T-helper 17 cell (primary cell): ENCODE data around the gene UQCC2. TPM values are rescaled to one million over a fixed set of nuclear protein-coding genes. Genes with fewer than 3 reads are reported as not detected.
A peak's percentile ranks its signal among the peaks of the same experiment; 100 is the strongest.

Source experiments
- ATAC-seq: fragments of 150-1000 bp; cut with Tn5 transposase; 2 replicates; pipeline ENCODE4 v1.10.0; 2021; ENCODE audit warnings: mild to moderate bottlenecking, moderate library complexity
- DNase-seq, 3 donors: peaks; one replicate each; pipeline versions ENCODE4 v3.0.0 to v3.0.0-alpha.2; 2020 to 2021
- H3K9me3 ChIP-seq: one replicate; pipeline ENCODE4 v1.7.0; 2013; ENCODE audit warnings: low read length, mild to moderate bottlenecking; ENCODE audit not compliant: control insufficient read depth, poor library complexity, severe bottlenecking
- H3K27ac Mint-ChIP-seq: one replicate; pipeline ENCODE4 v1.8.0; 2022; ENCODE audit warnings: mild to moderate bottlenecking, moderate library complexity, mixed read lengths
- H3K27me3 Mint-ChIP-seq: one replicate; pipeline ENCODE4 v1.8.0; 2022; ENCODE audit warnings: mixed read lengths
- H3K36me3 Mint-ChIP-seq: one replicate; pipeline ENCODE4 v1.8.0; 2022; ENCODE audit warnings: low read depth, mixed read lengths
- H3K4me1 Mint-ChIP-seq: one replicate; pipeline ENCODE4 v1.8.0; 2022; ENCODE audit warnings: mild to moderate bottlenecking, mixed read lengths
- H3K4me3 Mint-ChIP-seq: one replicate; pipeline ENCODE4 v1.8.0; 2022; ENCODE audit warnings: mild to moderate bottlenecking, moderate library complexity, mixed read lengths
- total RNA-seq, 4 donors: library from RNA in 2 of 4; stranded (reverse) in 2 of 4; gene quantifications; one replicate each; pipeline ENCODE4 v1.2.3 and lab custom pipeline; 2022 to 2026

The UQCC2 gene
- total RNA-seq, 2 donors from 2014 or later: 17.3 to 19.8 TPM

GRCh38 chr6:33716890-33717632 is 5.6 kb upstream of the UQCC2 start:
- no peak for ATAC-seq
- H3K4me3 Mint-ChIP-seq: no peak overlapping the region

GRCh38 chr6:33716379-33716778 is 4.9 kb upstream of the UQCC2 start:
- Mint-ChIP-seq H3K36me3 (no peaks in the 10 kb centered on the region), H3K27me3 (peaks cover 9% of the 10 kb centered on the region)

More at GRCh38 chr6:33716890-33717632, 5.6 kb upstream of the UQCC2 start:
- no peak for DNase-seq
- Mint-ChIP-seq H3K27me3 (peaks cover 16% of the 10 kb centered on the region), H3K36me3 (no peaks in the 10 kb centered on the region), H3K4me1 (peaks cover under 1% of the 10 kb centered on the region), H3K27ac (no peak overlapping the region)
- H3K9me3 ChIP-seq: no peaks in the 10 kb centered on the region

GRCh38 chr6:33714385-33715040 is 3.0 kb upstream of the UQCC2 start:
- H3K4me1 Mint-ChIP-seq: peaks cover 20% of the 10 kb centered on the region
- ATAC-seq (no peak), DNase-seq (no peak)
- H3K27ac Mint-ChIP-seq: no peak overlapping the region
- no peaks in the 10 kb centered on the region for H3K9me3 ChIP-seq
- H3K36me3 Mint-ChIP-seq: peaks cover 3% of the 10 kb centered on the region
- H3K27me3 Mint-ChIP-seq: no peaks in the 10 kb centered on the region
- no peak overlapping the region for H3K4me3 Mint-ChIP-seq

More at GRCh38 chr6:33716379-33716778, 4.9 kb upstream of the UQCC2 start:
- no peak overlapping the region for H3K27ac Mint-ChIP-seq
- H3K4me1 Mint-ChIP-seq: peaks cover 5% of the 10 kb centered on the region
- no peaks in the 10 kb centered on the region for H3K9me3 ChIP-seq
- no peak overlapping the region for H3K4me3 Mint-ChIP-seq
- ATAC-seq (no peak), DNase-seq (no peak)

GRCh38 chr6:33713786-33714185 is 2.3 kb upstream of the UQCC2 start:
- peaks cover 23% of the 10 kb centered on the region for H3K4me1 Mint-ChIP-seq
- ATAC-seq: no peak
- no peak overlapping the region for H3K4me3 Mint-ChIP-seq
- H3K27me3 Mint-ChIP-seq: no peaks in the 10 kb centered on the region
- no peak overlapping the region for H3K27ac Mint-ChIP-seq
- H3K36me3 Mint-ChIP-seq: peaks cover 6% of the 10 kb centered on the region
- no peaks in the 10 kb centered on the region for H3K9me3 ChIP-seq
- DNase-seq: no peak

GRCh38 chr6:33712914-33713313 is 1.4 kb upstream of the UQCC2 start:
- Mint-ChIP-seq H3K27me3 (no peaks in the 10 kb centered on the region), H3K36me3 (peaks cover 6% of the 10 kb centered on the region), H3K27ac (no peak overlapping the region), H3K4me1 (peaks cover 26% of the 10 kb centered on the region), H3K4me3 (no peak overlapping the region)
- no peaks in the 10 kb centered on the region for H3K9me3 ChIP-seq
- DNase-seq (no peak), ATAC-seq (no peak)

- H3K36me3 Mint-ChIP-seq: peaks cover 6% of the 10 kb centered on the region
- H3K4me3 Mint-ChIP-seq: peak overlapping the region; percentile 98
- H3K27ac Mint-ChIP-seq: peak overlapping the region; percentile 98
- no peaks in the 10 kb centered on the region for H3K27me3 Mint-ChIP-seq
- ATAC-seq (no peak), DNase-seq (no peak)
- peaks cover 30% of the 10 kb centered on the region for H3K4me1 Mint-ChIP-seq
- H3K9me3 ChIP-seq: no peaks in the 10 kb centered on the region
Measured at GRCh38 chr6:33710296-33711121, 991 bp downstream of the UQCC2 start.

- H3K27ac Mint-ChIP-seq: no peak overlapping the region
- DNase-seq (no peak), ATAC-seq (no peak)
- H3K27me3 Mint-ChIP-seq: no peaks in the 10 kb centered on the region
- H3K4me3 Mint-ChIP-seq: peak overlapping the region; percentile 77
- no peaks in the 10 kb centered on the region for H3K9me3 ChIP-seq
- H3K4me1 Mint-ChIP-seq: peaks cover 30% of the 10 kb centered on the region
- H3K36me3 Mint-ChIP-seq: peaks cover 6% of the 10 kb centered on the region
Measured at GRCh38 chr6:33709605-33710295, 1.8 kb downstream of the UQCC2 start.

- no peak overlapping the region for H3K4me3 Mint-ChIP-seq
- H3K27me3 Mint-ChIP-seq: no peaks in the 10 kb centered on the region
- H3K9me3 ChIP-seq: no peaks in the 10 kb centered on the region
- DNase-seq: no peak
- H3K4me1 Mint-ChIP-seq: peaks cover 33% of the 10 kb centered on the region
- ATAC-seq: no peak
- H3K36me3 Mint-ChIP-seq: peaks cover 6% of the 10 kb centered on the region
- H3K27ac Mint-ChIP-seq: no peak overlapping the region
Measured at GRCh38 chr6:33708516-33709204, 2.8 kb downstream of the UQCC2 start.

- no peaks in the 10 kb centered on the region for H3K27me3 Mint-ChIP-seq
- H3K9me3 ChIP-seq: no peaks in the 10 kb centered on the region
- H3K27ac Mint-ChIP-seq: no peak overlapping the region
- no peak for DNase-seq
- H3K4me1 Mint-ChIP-seq: peaks cover 33% of the 10 kb centered on the region
- no peak for ATAC-seq
- no peak overlapping the region for H3K4me3 Mint-ChIP-seq
- peaks cover 6% of the 10 kb centered on the region for H3K36me3 Mint-ChIP-seq
Measured at GRCh38 chr6:33707771-33708170, 3.7 kb downstream of the UQCC2 start.

- no peak for ATAC-seq
- H3K27me3 Mint-ChIP-seq: no peaks in the 10 kb centered on the region
- peaks cover 6% of the 10 kb centered on the region for H3K36me3 Mint-ChIP-seq
- no peak overlapping the region for H3K4me3 Mint-ChIP-seq
- no peak overlapping the region for H3K27ac Mint-ChIP-seq
- H3K4me1 Mint-ChIP-seq: peaks cover 28% of the 10 kb centered on the region
- DNase-seq: no peak
- no peaks in the 10 kb centered on the region for H3K9me3 ChIP-seq
Measured at GRCh38 chr6:33705955-33706725, 5.4 kb downstream of the UQCC2 start.

- H3K27ac Mint-ChIP-seq: peak overlapping the region; percentile 19
Measured at GRCh38 chr6:33705268-33705885, 6.1 kb downstream of the UQCC2 start.

More at GRCh38 chr6:33705268-33705885, 6.1 kb downstream of the UQCC2 start:
- H3K9me3 ChIP-seq: no peaks in the 10 kb centered on the region
- ATAC-seq (no peak), DNase-seq (no peak)
- peaks cover 20% of the 10 kb centered on the region for H3K4me1 Mint-ChIP-seq
- no peak overlapping the region for H3K4me3 Mint-ChIP-seq
- peaks cover 6% of the 10 kb centered on the region for H3K36me3 Mint-ChIP-seq
- no peaks in the 10 kb centered on the region for H3K27me3 Mint-ChIP-seq
